ENCODE results near the gene HSPA4. TPM values are rescaled to one million over a fixed set of nuclear protein-coding genes. Genes with fewer than 3 reads are reported as not detected.
A peak's percentile ranks its signal among the peaks of the same experiment; 100 is the strongest.
"Not testable (repeated sequence)": the region's sequence is repeated elsewhere in the genome, so short reads cannot be mapped to it uniquely, and the experiment has no call there.

The HSPA4 gene
- total RNA-seq, 1 donor from 2014 or later, result 96.6 TPM

- H3K4me1 Mint-ChIP-seq (ENCODE audit: low read depth, unreplicated experiment), result no peaks in the 10 kb centered on the region
- DNase-seq, result no peak
- H3K27me3 Mint-ChIP-seq (ENCODE audit: unreplicated experiment), result no peaks in the 10 kb centered on the region
Measured at GRCh38 chr5:133041910-133042309, 9.9 kb upstream of the HSPA4 start.

GRCh38 chr5:133046560-133046959, 5.3 kb upstream of the HSPA4 start:
- H3K27ac Mint-ChIP-seq (ENCODE audit: unreplicated experiment); DNase-seq; H3K27me3 Mint-ChIP-seq (ENCODE audit: unreplicated experiment); H3K9me3 Mint-ChIP-seq (ENCODE audit: unreplicated experiment); H3K4me1 Mint-ChIP-seq (ENCODE audit: low read depth, unreplicated experiment); H3K36me3 Mint-ChIP-seq (ENCODE audit: unreplicated experiment); H3K4me3 Mint-ChIP-seq (ENCODE audit: unreplicated experiment): not testable (repeated sequence)

More at GRCh38 chr5:133041910-133042309, 9.9 kb upstream of the HSPA4 start:
- Mint-ChIP-seq H3K27ac (ENCODE audit: unreplicated experiment) (no peak overlapping the region), H3K4me3 (ENCODE audit: unreplicated experiment) (no peak overlapping the region), H3K36me3 (ENCODE audit: unreplicated experiment) (no peaks in the 10 kb centered on the region), H3K9me3 (ENCODE audit: unreplicated experiment) (peaks cover under 1% of the 10 kb centered on the region)
- no peak for TF ChIP-seq CTCF (IDR thresholded peaks at IDR 0.05; ENCODE audit: partially characterized antibody, unreplicated experiment)

GRCh38 chr5:133047404-133047803, 4.4 kb upstream of the HSPA4 start:
- no peak for DNase-seq
- Mint-ChIP-seq H3K4me1 (ENCODE audit: low read depth, unreplicated experiment) (peaks cover 7% of the 10 kb centered on the region), H3K4me3 (ENCODE audit: unreplicated experiment) (no peak overlapping the region), H3K27ac (ENCODE audit: unreplicated experiment) (no peak overlapping the region), H3K36me3 (ENCODE audit: unreplicated experiment) (no peaks in the 10 kb centered on the region), H3K9me3 (ENCODE audit: unreplicated experiment) (peaks cover 4% of the 10 kb centered on the region), H3K27me3 (ENCODE audit: unreplicated experiment) (peaks cover 6% of the 10 kb centered on the region)
- no peak for TF ChIP-seq CTCF (IDR thresholded peaks at IDR 0.05; ENCODE audit: partially characterized antibody, unreplicated experiment)

- DNase-seq, result no peak
- Mint-ChIP-seq H3K4me1 (ENCODE audit: low read depth, unreplicated experiment) (peaks cover 7% of the 10 kb centered on the region), H3K27ac (ENCODE audit: unreplicated experiment) (peak overlapping the region; percentile 71), H3K4me3 (ENCODE audit: unreplicated experiment) (peak overlapping the region; percentile 63), H3K9me3 (ENCODE audit: unreplicated experiment) (peaks cover 7% of the 10 kb centered on the region), H3K36me3 (ENCODE audit: unreplicated experiment) (no peaks in the 10 kb centered on the region), H3K27me3 (ENCODE audit: unreplicated experiment) (peaks cover 6% of the 10 kb centered on the region)
- no peak for TF ChIP-seq CTCF (IDR thresholded peaks at IDR 0.05; ENCODE audit: partially characterized antibody, unreplicated experiment)
Measured at GRCh38 chr5:133048993-133049725, 2.7 kb upstream of the HSPA4 start.

- Mint-ChIP-seq H3K27me3 (ENCODE audit: unreplicated experiment) (peaks cover 6% of the 10 kb centered on the region), H3K36me3 (ENCODE audit: unreplicated experiment) (no peaks in the 10 kb centered on the region), H3K27ac (ENCODE audit: unreplicated experiment) (peak overlapping the region; percentile 71), H3K4me1 (ENCODE audit: low read depth, unreplicated experiment) (peaks cover 7% of the 10 kb centered on the region), H3K4me3 (ENCODE audit: unreplicated experiment) (peak overlapping the region; percentile 63), H3K9me3 (ENCODE audit: unreplicated experiment) (peaks cover 7% of the 10 kb centered on the region)
- no peak for TF ChIP-seq CTCF (IDR thresholded peaks at IDR 0.05; ENCODE audit: partially characterized antibody, unreplicated experiment)
- DNase-seq, result no peak
Measured at GRCh38 chr5:133049726-133050048, 2.1 kb upstream of the HSPA4 start.
